OCI-LY7 (cell line): ENCODE results near the gene MYRIP.

Experiments used
- EZH2phosphoT487 ChIP-seq: fragments of 200-600 bp; sonication (generic); IDR thresholded peaks from 2 replicates; pipeline ENCODE4 v1.6.1; 2018; ENCODE audit warnings: low read depth, borderline replicate concordance, mild to moderate bottlenecking, mixed run types, antibody characterized with exemption, low read length, moderate library complexity, mixed read lengths
- TF ChIP-seq, protein P1 (sequence below): fragments of 200-600 bp; sonication (generic); conservative IDR thresholded peaks from 2 replicates; pipeline ENCODE4 v1.5.1; 2014; ENCODE audit warnings: mild to moderate bottlenecking, antibody characterized with exemption, low read length, moderate library complexity, mixed read lengths

DNA sequence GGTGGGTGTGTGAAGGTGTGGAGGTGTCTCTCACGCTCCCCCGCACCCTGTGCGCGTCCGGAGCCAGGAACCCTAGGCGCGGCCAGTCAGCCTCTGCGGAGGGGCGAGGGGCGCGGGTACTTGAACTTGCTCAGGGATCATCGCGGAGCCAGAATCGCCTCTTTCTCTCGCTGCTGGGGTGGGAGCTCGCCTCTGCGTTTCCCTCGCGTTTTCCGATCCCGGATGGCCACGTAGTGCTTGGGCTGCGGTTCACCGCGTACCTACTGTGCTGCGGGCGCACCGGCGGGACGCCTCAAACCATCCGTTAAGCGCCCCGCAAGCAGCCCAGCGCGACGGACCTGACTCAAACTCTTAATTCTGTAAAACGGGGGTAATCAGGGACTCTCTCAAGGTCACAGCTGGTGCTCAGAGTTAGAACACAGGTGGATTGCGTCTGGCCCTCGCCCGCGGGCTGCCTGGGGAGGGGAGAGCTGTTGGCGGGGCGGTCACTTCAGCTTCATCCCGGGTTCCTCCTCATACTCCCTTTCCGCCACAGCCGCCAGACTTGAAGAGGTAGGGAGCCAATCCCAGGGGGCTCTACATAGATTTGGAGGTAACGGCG lies 686 bp downstream of the MYRIP start:
- TF ChIP-seq, protein P1, sequence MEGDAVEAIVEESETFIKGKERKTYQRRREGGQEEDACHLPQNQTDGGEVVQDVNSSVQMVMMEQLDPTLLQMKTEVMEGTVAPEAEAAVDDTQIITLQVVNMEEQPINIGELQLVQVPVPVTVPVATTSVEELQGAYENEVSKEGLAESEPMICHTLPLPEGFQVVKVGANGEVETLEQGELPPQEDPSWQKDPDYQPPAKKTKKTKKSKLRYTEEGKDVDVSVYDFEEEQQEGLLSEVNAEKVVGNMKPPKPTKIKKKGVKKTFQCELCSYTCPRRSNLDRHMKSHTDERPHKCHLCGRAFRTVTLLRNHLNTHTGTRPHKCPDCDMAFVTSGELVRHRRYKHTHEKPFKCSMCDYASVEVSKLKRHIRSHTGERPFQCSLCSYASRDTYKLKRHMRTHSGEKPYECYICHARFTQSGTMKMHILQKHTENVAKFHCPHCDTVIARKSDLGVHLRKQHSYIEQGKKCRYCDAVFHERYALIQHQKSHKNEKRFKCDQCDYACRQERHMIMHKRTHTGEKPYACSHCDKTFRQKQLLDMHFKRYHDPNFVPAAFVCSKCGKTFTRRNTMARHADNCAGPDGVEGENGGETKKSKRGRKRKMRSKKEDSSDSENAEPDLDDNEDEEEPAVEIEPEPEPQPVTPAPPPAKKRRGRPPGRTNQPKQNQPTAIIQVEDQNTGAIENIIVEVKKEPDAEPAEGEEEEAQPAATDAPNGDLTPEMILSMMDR, result no peak
- no peak for TF ChIP-seq EZH2phosphoT487
